ENCODE measurements around the gene ACTL8.

The ACTL8 gene

DNA sequence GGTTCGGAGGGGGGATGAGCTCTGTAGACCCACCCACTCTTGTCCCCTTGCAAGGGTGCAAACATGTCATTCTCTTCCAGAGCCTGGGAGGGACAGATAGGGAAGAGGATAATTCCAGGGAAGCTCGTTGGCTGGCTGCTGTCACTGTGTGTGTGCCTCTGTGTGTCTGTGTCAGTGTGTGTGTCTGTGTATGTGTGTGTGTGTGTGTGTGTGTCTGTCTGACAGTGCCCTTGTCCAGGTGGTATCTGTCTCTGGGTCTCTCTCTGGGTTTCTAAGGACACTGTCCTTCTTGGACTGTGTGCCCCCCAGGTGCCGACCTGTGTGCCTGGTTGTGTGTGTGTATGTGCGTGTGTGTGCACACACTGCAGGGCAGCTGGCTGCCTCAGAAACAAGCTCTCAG lies 90.5 kb downstream of the ACTL8 start:
- no peak for DNase-seq (ENCODE audit: low read depth)

DNA sequence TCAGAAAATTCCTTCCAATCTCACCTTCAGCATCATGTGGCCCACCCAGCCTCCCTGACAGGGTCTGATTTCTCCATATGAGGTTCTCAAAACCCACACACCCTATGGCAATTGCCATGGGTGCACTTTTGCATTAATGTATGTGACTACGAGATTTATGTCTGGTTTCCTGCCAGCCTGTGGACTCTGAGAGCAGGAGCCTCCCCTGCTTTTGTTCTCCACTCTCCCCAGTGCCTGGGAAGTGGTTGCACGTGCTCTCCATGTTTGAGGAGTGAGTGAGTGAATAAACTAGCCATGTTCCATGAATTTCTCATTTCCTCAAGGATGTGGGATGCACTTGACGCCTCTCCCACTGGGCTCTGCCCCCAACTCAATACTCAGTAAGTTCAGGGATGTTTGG lies 91.2 kb downstream of the ACTL8 start:
- DNase-seq (ENCODE audit: low read depth) = no peak

DNA sequence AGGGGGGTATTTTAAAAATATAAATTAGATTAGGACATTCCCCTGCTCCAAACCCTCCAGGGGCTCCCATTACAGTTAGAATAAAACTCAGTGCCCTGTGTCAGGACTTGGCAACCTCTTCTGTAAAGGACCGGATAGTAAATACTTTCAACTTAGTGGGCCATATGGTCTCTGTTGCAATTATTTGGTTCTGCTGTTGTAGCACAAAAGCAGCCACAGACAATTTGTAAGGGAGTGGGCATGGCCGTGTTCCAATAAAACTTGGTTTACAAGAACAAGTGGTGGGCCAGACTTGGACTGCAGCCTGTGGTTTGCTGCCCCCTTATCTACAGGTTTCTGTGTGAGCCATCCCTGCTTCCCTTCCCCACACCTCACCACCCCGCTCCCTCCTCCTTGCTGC lies 92.0 kb downstream of the ACTL8 start:
- DNase-seq (ENCODE audit: low read depth) = no peak

DNA sequence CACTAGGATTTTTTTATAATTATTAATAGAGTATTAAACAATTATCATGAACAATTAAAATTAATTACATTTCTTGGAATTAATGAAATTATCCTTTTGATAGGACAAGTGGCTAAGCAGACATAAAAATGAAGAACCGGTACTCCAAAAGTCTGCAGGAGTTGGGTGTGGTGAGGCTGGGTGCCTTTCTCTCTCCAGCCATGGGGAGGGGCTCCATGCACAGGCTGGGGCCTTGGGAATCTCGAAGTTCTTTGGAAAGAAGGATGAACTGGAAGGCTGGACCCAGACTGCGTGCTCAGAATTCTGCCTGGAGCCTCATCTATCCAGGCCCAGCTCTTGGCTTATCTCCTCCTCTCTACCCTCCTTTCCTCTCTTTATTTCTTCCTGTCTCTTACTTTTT lies 94.1 kb downstream of the ACTL8 start:
- DNase-seq (ENCODE audit: low read depth) = no peak

DNA sequence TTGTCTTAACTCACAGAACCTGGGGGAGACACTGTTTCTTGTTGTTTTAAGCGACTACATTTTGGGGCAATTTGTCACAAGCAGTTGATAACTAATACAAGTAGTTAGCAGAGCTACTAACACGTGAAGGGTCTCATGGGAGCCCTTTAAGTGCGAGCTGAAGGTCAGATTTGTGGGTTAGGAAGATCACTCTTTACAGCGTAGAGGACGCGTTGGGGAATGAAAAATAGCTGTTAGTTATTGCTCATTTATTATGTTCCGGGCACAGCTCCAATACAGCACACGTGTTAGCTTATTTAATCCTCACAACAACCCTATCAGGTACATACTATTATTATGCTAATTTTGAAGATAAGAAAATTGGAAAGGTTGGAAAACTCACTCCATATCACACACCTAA lies 95.9 kb downstream of the ACTL8 start:
- DNase-seq (ENCODE audit: low read depth) = no peak

DNA sequence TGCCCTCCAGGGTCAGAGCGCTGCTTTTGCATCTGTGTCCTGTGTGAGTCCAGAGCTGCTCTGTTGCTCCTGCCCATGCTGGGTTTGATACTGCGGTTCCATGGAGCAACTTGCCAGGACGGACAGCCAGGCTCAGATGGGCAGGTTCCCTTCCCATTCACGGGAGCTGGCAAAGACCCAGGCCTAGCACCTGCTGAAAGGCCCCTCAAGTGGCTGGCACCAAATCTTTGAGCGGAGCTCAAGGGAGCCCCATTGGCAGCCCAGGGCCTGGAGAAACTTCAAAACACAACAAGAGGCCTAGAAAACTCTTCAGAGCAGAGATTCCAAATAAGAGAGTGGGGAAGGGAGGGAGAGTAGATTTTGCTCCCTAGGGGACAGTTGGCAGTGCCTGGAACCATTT lies 97.2 kb downstream of the ACTL8 start:
- no peak for DNase-seq (ENCODE audit: low read depth)

DNA sequence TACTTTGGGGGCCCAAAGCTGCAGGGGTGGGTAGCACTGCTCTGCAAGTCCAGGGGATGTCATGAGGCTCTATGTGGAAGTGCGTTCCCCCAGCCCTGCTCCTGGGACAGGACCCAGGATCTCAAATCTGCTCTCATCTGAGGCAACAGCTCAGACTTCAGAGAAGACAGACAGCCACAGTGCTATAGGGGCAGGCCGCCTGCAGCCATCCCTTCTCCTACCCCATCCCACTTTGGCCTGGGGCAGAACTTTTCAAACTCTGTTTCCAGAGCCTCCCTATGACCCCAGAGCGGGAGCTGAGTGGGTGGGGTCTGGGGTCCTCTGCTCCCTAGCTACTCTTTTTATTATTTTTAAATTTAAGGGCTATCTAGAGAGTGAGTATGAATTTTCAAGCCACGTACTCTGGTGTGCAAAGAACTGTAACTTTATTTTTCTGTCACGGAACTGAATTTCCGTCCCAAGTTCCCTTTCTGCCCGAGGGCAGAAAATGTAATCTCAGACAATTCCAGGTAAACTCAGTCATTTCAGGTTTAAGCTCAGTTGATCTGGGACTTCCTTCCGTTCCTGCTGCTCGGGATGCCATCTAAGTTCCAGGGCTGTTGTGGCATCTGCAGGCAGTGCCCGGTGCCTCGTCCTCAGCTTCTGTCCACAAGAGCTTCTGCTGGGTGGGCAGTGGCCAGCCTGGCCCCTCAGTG lies 98.3 kb downstream of the ACTL8 start:
- no peak for DNase-seq (ENCODE audit: low read depth)

DNA sequence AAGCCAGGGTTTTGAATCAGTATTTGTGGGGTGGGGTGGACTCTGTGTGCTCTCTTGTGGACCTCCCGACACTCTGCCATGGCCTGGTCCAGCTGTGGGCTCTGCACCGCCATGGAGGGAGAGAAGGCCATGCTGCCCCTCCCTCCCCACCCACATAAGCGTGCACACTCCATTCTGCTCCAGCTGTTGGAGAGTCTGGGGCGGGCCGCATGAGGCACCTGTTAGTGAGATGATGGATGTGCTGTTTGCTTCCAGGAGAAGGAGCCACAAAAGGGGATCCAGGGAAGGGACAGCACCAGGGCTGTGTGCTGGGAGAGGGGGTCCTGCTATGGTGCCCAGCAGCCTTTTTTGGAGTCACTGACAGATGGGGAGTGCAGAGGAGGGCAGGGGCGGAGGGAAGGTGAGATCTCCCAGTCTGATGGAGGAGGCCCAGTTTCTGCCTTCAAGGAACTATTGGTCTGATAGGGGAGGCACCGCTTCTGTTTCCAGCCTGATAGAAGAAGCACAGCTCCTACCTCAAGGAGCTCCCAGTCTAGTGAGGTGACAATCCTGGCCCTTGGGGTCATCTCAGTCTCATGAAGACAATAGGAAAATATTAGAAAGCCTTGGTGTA lies 101.5 kb downstream of the ACTL8 start:
- DNase-seq (ENCODE audit: low read depth) = no peak

DNA sequence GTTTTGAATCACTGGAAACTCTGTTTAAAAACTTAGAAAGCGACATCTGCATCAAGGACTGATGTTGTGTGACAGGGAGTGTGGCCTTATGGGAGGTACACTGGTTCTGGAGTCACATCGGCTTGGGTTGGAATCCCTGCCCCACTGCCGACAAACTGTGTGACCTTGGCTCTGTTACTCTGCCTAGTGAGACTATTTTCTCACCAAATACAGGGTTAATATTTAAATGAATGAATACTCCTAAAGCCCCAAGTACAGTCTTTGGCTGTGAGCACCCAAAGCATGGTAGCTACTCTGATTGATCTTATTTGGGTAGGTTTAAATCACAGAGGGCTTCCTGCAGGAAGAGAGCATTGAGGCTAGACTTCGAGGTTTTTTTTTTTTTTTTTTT lies 102.0 kb downstream of the ACTL8 start:
- DNase-seq (ENCODE audit: low read depth) = no peak

DNA sequence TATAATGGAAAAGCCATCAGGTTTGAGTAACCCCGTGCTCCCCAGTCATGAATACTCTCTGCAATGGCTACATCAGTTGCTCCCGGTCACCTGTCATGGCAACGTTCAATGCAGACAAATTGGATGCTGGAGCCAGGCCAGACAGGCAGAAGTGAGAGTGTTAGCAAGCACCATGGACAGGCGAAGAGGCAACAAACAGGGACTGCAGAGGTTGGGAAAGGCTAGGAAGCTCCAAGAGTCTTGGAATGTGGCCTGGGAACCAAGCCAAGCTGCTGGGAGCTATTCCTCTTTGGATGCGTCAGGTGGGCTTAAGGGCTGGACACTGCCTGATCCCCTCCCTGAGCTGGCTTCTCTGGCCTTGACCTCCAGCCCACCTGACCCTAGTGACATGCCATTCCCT lies 102.9 kb downstream of the ACTL8 start:
- DNase-seq (ENCODE audit: low read depth) = no peak

DNA sequence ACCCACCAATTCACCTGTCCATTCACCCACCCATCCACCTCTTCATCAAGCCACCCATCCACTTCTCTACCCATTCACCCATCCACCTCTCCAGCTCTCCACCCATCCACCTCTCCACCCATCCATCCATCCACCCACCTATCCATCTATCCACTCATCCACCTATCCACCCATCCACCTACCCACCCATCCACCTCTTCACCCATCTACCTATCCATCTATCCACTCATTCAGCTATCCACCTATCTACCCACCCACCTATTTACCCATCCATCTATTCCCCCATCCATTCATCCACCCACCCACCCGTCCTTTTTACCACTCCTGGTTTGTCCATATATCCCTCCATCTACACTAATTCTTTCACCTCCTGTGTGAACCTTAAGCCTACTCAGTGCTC lies 105.7 kb downstream of the ACTL8 start:
- DNase-seq (ENCODE audit: low read depth) = no peak

DNA sequence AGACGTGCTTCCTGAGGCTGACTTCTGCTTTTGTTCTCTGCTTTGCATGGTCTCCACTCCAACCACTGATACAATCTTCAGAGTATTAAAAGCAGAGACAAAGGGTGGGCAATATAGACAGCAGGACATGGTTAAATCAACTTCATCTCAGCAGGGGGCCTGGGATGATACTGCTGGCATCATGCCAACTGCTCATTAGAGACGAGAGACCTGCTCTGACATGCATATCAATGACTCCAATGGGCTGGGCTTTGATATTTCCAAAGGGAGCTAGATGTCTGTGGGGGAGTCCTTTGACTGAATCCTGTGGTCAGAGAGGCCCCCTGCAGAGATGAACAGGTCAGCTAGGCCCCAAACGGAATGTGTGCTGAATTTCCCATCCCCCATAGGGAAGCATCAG lies 106.6 kb downstream of the ACTL8 start:
- no peak for DNase-seq (ENCODE audit: low read depth)

DNA sequence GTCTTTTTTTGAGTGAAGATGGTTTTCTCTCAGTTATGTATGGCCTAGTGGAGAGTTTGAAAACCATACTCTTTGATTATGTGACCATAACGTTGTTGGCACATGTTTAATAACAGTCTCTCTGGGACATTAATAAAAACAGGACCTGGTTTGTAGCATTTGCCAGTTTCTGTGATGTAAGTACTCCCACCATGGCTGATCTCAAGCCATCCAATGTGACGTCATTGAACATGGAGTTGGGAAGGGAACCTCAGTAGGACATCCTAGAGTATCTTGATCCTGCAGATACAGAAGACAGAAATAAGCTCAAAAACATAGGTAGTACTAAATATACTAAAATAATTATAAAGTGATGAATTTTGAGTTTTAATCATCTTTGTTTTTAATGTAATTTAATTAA lies 107.0 kb downstream of the ACTL8 start:
- no peak for DNase-seq (ENCODE audit: low read depth)

DNA sequence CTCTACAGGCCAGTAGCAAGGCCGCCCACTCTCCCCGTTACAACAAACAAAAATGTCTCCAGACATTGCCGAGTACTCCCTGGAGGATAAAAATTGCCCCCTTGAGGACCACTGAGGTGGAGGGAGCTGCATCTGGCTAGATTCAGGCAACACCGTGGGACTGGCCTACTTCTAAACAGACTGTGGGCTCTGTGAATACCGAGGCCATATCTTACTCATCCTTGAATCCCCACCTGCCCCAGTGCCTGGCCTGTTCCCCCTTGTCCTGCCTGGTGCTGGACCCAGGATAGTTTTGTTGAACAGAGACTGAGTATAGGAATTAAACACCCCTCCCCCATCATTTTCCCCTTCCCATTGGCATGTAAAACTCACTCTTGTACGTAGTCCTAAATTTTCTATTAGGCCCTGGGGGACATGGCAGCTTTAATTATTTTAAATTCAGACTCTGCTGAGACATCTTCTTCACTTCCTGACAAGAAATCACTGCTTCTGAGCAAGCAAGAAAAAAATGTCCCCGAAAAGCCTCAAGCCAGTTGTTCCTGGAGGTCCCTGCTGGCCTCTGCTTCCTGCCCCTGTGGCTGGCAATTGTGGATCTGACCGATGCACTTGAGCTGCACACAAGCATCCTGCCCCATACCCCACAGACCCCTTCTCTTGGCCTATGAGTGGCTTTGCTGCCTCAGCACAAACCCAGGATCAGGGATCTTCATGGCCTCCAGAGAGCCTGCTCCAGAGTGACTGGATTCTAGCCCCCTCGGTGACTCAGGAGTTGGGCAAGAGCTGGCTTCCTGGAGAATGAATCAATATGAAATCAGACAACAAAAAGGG lies 111.0 kb downstream of the ACTL8 start:
- DNase-seq (ENCODE audit: low read depth) = peak; percentile 79

DNA sequence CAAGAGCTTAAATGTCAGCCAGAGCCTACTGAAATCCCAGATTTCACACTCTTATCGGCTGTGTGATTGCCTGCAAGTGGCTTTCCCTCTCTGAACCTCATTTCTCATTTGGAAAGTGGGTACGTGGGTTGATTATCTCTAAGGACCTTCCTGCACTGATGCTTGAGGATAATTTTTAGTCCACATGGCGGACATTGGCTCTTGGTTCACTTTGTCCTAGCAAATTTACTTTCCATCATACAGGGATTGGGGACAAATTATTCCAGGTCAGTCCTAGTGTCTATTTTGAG lies 111.6 kb downstream of the ACTL8 start:
- DNase-seq (ENCODE audit: low read depth) = no peak

DNA sequence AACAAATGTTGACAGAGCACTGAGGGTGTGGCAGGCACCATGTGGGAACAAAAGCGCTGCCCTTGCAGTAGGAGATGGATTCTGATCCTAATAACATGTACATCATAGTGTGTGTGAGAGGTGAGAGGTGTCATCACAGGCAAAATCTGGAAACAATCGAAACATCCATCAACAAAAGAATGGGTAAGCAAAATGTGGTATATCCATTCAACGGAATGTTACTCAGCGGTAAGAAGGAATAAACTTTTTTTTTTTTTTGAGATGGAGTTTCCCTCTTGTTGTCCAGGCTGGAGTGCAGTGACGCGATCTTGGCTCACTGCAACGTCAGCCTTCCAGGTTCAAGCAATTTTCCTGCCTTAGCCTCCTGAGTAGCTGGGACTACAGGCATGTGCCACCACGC lies 112.3 kb downstream of the ACTL8 start:
- no peak for DNase-seq (ENCODE audit: low read depth)

DNA sequence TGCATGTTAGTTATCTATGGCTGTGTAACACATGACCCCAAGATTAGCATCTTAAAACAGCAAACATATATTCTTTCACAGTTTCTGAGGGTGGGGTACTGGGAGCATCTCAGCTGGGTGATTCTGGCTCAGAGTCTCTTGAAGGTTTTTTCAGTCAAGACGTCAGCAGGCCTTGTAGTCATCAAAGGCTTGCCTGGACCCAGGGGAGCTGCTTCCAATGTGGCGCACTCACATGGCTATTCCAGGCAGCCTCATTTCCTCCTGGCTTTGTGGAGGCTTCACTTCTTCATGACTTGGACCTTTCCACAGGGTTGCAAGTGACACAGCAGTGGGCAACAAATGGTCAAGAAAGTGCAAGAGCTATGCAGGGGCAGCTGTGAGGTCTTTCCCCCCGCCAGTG lies 114.7 kb downstream of the ACTL8 start:
- DNase-seq (ENCODE audit: low read depth) = no peak

DNA sequence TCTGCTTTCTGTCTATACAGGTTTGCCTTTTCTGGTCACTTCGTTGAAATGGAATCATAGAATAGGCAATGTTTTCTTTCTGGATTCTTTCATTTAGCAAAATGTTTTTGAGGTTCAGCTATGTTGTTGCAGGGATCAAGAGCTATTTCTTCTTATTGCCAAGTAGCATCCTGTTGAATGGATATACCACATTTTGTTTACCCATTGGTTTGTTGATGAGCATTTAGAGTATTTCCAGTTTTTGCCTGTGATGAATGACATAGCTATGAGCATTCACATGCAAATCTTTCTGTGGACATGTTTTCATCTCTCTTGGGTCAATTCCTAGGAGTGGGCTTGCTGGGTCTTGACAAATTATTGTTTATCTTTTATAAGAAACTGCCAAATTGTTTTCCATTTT lies 115.5 kb downstream of the ACTL8 start:
- DNase-seq (ENCODE audit: low read depth) = no peak

DNA sequence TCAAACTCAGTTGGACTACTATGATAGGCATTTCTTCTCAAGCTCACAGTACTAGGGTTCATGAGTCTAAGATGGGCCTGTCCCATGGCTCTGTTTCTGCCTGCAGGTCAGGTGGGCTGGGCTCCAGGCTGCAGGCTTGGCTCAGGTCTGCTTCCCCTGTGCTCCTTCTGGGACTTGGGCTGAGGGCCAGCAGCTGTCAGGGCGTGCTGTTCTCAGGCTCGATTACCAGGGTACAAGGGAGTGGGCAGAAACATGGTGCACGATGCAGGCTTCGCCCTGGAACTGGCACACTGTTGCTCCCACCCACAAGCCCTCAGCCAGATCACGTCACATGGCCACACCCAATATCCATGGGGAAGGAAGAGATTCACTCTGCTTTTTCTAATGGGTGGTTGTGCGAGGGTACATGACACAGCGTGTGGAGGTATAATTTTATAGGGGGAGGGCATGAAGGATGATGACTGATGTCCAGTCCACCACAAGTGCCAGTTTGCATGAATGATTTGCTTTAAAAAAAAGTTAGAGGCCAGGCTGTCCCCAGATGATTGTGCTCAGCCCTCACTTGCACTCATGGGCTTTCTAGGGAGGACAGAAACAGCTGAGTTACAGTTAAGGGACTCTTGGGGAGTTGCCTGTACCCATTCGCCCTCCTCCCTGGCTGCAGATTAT lies 118.0 kb downstream of the ACTL8 start:
- no peak for DNase-seq (ENCODE audit: low read depth)

DNA sequence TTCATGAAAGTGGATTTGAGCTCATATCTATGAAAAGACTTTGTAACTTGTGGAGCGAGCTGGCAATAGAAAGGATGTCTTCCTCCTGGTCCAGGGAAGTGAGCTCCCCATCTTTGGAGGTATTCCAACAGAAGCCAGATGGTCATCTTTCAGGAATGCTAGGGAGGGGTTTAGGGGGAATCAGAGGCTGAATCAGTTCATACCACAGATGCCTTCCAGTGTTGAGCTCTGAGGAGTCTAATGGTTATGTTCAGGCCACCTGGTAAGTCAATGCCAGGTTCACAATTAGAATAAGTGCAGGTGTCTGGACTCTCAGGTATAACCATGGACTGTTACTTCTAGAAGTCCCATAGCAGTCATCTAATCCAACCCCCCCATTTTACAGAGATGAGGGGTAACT lies 119.1 kb downstream of the ACTL8 start:
- DNase-seq (ENCODE audit: low read depth) = peak; percentile 78

DNA sequence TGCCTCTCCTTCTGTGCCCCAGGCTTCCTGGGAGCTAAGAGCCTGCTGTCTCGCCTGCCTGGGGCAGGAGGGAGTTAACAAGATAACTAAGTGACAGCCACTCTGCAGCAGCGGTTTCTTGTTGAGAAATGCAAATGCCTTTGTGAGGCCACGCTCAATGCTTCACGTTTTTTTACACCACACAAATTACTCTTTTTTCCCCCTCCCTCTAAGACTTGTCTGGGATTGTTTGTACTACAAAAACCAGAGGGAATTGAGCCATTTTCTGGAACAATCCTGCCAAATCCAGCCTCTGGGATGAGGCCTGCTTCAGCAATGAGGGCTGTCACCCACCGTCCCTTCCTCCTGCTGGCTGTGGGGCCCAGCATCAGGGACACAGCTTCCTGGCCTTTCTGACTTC lies 119.6 kb downstream of the ACTL8 start:
- no peak for DNase-seq (ENCODE audit: low read depth)

DNA sequence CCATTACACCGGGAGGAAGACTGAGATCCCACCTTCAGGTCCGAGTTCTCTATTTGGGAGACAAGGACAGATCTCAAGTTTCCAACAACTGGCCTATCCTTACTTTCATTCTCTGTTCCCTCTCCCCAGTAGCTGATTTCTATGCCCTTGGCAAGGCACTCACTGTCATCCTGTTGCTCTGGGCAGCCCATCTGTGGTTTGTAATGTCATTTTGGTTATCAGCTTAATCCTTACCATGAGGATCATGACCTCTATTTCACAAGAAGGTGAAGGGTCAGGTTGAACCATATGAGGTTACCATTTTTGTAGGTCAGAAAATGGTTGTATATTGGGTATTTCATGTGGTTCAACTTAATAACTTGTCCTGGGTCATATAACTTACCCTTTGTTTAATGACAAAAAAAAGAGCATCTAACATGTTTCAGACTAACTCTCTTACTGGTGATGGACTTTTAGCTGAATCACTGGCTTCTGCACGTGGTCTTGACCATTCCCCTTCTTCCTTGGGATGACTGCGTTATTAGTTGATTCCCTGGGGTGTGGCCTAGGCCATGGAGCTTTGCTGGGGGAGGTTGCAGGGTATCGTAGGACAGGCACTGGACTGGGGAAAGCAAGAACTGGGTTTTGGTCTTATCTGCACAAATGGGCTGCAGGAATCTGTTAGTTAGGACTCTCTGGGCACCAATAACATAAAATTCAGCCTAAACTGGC lies 120.2 kb downstream of the ACTL8 start:
- DNase-seq (ENCODE audit: low read depth) = no peak

DNA sequence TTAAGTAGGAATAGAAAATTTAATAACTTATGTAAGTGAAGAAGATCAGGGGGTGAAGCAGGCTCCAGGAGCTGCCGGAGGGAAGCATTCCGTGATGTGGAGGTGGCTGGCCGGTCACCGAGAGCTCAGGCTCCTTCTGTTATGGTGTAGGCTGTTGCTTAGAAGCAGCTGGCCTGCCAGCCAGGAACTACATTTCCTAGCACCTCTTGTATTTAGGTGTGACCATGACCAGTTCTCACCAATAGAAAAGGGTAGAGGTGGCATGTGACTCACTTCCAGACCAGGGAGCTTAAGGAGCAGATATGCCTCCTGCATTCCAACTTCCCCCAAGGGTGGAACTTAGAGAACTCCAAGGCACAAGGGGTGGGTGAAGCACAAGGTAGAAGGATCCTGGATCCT lies 120.7 kb downstream of the ACTL8 start:
- no peak for DNase-seq (ENCODE audit: low read depth)
